Thyroid gland (tissue), 4 donors: ENCODE results near the gene BIK.

ENCODE experiments used
- POLR2A ChIP-seq, 2 donors: fragments of 450-650 bp; IDR thresholded peaks; one replicate each; pipeline ENCODE4 v1.6.1; 2017; ENCODE audit warnings: antibody characterized with exemption in 2 of 2, mild to moderate bottlenecking in 2 of 2, moderate library complexity in 1 of 2
- TF ChIP-seq, protein P1 (sequence below), 6 experiments: fragments of 200-600 bp in 3 of 6; fragments of 450-650 bp in 3 of 6; sonication (generic) in 3 of 6; IDR thresholded peaks; one replicate each; pipeline ENCODE4 v1.5.1; 2016 to 2019; ENCODE audit warnings: antibody characterized with exemption in 6 of 6, mild to moderate bottlenecking in 2 of 6, inconsistent platforms in 1 of 6, moderate library complexity in 1 of 6

- TF ChIP-seq, protein P1, sequence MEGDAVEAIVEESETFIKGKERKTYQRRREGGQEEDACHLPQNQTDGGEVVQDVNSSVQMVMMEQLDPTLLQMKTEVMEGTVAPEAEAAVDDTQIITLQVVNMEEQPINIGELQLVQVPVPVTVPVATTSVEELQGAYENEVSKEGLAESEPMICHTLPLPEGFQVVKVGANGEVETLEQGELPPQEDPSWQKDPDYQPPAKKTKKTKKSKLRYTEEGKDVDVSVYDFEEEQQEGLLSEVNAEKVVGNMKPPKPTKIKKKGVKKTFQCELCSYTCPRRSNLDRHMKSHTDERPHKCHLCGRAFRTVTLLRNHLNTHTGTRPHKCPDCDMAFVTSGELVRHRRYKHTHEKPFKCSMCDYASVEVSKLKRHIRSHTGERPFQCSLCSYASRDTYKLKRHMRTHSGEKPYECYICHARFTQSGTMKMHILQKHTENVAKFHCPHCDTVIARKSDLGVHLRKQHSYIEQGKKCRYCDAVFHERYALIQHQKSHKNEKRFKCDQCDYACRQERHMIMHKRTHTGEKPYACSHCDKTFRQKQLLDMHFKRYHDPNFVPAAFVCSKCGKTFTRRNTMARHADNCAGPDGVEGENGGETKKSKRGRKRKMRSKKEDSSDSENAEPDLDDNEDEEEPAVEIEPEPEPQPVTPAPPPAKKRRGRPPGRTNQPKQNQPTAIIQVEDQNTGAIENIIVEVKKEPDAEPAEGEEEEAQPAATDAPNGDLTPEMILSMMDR (IDR thresholded peaks at IDR 0.05): peak in 1 of 6 experiments; percentile 15
- TF ChIP-seq POLR2A (IDR thresholded peaks at IDR 0.05): peak in 1 of 2 donors; percentile 72
Observed at GRCh38 chr22:43142880-43143562, 32.5 kb downstream of the BIK start, which contains the start of gene MCAT.
